ENCODE measurements around the gene PLCD3. TPM values are rescaled to one million over a fixed set of nuclear protein-coding genes. Genes with fewer than 3 reads are reported as not detected.

Gene PLCD3
- total and polyA plus RNA-seq, 2 of the 13 experiments (the other 11 are each of a cell fraction or from before 2014, with no cell fraction given) = 11.3 to 39.1 TPM

DNA sequence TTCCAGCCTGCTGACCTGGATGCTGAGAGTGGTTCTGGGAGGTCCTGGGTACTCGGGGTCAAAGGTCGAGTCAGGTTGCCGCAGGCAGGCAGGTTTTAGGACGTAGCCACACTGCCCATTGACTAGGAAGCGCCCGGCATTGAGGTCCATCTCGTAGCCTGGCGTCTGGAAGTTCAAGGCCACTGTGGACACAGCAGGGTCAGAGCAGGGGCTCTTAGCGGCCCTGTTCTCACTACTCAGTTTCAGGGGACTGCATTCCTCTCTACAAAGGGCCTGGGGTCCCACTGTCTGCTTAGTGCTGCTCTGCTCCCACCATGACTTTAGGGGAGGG is 18.9 kb downstream of the PLCD3 start (continued):
- TF ChIP-seq, protein P1, sequence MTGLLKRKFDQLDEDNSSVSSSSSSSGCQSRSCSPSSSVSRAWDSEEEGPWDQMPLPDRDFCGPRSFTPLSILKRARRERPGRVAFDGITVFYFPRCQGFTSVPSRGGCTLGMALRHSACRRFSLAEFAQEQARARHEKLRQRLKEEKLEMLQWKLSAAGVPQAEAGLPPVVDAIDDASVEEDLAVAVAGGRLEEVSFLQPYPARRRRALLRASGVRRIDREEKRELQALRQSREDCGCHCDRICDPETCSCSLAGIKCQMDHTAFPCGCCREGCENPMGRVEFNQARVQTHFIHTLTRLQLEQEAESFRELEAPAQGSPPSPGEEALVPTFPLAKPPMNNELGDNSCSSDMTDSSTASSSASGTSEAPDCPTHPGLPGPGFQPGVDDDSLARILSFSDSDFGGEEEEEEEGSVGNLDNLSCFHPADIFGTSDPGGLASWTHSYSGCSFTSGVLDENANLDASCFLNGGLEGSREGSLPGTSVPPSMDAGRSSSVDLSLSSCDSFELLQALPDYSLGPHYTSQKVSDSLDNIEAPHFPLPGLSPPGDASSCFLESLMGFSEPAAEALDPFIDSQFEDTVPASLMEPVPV (CRISPR knock-in tag; IDR thresholded peaks at IDR 0.05) = no peak
- TF ChIP-seq FOXK1 (CRISPR knock-in tag; IDR thresholded peaks at IDR 0.05; ENCODE audit: borderline replicate concordance, low read depth) = no peak
- no peak for TF ChIP-seq ZFP41 (CRISPR knock-in tag; IDR thresholded peaks at IDR 0.05; ENCODE audit: borderline replicate concordance)
- no peak for TF ChIP-seq GZF1 (CRISPR knock-in tag; IDR thresholded peaks at IDR 0.05)
- no peak for TF ChIP-seq ZSCAN21 (CRISPR knock-in tag; IDR thresholded peaks at IDR 0.05; ENCODE audit: borderline replicate concordance)
- TF ChIP-seq NFE2 (CRISPR knock-in tag; IDR thresholded peaks at IDR 0.05) = no peak
- TF ChIP-seq YEATS4 (CRISPR knock-in tag; IDR thresholded peaks at IDR 0.05; ENCODE audit: borderline replicate concordance) = no peak
- TF ChIP-seq GATA4 (IDR thresholded peaks at IDR 0.05; ENCODE audit: borderline replicate concordance, low read depth) = no peak
- TF ChIP-seq HDAC1 (CRISPR knock-in tag; IDR thresholded peaks at IDR 0.05) = peak; percentile 46; the same call in 1 of the 2 replicates
- TF ChIP-seq, protein P2, sequence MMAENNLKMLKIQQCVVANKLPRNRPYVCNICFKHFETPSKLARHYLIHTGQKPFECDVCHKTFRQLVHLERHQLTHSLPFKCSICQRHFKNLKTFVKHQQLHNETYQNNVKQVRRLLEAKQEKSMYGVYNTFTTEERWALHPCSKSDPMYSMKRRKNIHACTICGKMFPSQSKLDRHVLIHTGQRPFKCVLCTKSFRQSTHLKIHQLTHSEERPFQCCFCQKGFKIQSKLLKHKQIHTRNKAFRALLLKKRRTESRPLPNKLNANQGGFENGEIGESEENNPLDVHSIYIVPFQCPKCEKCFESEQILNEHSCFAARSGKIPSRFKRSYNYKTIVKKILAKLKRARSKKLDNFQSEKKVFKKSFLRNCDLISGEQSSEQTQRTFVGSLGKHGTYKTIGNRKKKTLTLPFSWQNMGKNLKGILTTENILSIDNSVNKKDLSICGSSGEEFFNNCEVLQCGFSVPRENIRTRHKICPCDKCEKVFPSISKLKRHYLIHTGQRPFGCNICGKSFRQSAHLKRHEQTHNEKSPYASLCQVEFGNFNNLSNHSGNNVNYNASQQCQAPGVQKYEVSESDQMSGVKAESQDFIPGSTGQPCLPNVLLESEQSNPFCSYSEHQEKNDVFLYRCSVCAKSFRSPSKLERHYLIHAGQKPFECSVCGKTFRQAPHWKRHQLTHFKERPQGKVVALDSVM (CRISPR knock-in tag; IDR thresholded peaks at IDR 0.05) = no peak
- no peak for TF ChIP-seq ONECUT2 (CRISPR knock-in tag; IDR thresholded peaks at IDR 0.05)
- no peak for TF ChIP-seq ZNF446 (CRISPR knock-in tag; IDR thresholded peaks at IDR 0.05)
- 0 out of 2 replicates have a peak, but pooled peaks have one; percentile 41 for TF ChIP-seq ZNF274 (CRISPR knock-in tag; IDR thresholded peaks at IDR 0.05)
- TF ChIP-seq, protein P3, sequence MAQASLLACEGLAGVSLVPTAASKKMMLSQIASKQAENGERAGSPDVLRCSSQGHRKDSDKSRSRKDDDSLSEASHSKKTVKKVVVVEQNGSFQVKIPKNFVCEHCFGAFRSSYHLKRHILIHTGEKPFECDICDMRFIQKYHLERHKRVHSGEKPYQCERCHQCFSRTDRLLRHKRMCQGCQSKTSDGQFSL (CRISPR knock-in tag; IDR thresholded peaks at IDR 0.05) = no peak
- TF ChIP-seq, protein P4, sequence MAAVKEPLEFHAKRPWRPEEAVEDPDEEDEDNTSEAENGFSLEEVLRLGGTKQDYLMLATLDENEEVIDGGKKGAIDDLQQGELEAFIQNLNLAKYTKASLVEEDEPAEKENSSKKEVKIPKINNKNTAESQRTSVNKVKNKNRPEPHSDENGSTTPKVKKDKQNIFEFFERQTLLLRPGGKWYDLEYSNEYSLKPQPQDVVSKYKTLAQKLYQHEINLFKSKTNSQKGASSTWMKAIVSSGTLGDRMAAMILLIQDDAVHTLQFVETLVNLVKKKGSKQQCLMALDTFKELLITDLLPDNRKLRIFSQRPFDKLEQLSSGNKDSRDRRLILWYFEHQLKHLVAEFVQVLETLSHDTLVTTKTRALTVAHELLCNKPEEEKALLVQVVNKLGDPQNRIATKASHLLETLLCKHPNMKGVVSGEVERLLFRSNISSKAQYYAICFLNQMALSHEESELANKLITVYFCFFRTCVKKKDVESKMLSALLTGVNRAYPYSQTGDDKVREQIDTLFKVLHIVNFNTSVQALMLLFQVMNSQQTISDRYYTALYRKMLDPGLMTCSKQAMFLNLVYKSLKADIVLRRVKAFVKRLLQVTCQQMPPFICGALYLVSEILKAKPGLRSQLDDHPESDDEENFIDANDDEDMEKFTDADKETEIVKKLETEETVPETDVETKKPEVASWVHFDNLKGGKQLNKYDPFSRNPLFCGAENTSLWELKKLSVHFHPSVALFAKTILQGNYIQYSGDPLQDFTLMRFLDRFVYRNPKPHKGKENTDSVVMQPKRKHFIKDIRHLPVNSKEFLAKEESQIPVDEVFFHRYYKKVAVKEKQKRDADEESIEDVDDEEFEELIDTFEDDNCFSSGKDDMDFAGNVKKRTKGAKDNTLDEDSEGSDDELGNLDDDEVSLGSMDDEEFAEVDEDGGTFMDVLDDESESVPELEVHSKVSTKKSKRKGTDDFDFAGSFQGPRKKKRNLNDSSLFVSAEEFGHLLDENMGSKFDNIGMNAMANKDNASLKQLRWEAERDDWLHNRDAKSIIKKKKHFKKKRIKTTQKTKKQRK (IDR thresholded peaks at IDR 0.05; ENCODE audit: low read length) = no peak
- TF ChIP-seq ZNF775 (CRISPR knock-in tag; IDR thresholded peaks at IDR 0.05; ENCODE audit: borderline replicate concordance) = no peak
- no peak for TF ChIP-seq ZNF205 (CRISPR knock-in tag; IDR thresholded peaks at IDR 0.05)
- TF ChIP-seq SP1 (IDR thresholded peaks at IDR 0.05) = no peak
- no peak for TF ChIP-seq SP1 (CRISPR knock-in tag; IDR thresholded peaks at IDR 0.05)
- peak; percentile 66; the same call in 1 of the 2 replicates for TF ChIP-seq HNF4G (IDR thresholded peaks at IDR 0.05; ENCODE audit: borderline replicate concordance, low read depth, low read length)
- TF ChIP-seq HNF4G (CRISPR knock-in tag; IDR thresholded peaks at IDR 0.05; ENCODE audit: borderline replicate concordance, low read depth) = no peak
- TF ChIP-seq HNRNPLL (IDR thresholded peaks at IDR 0.05; ENCODE audit: low read depth, low read length, poor library complexity, severe bottlenecking) = peak; percentile 8
- no peak for TF ChIP-seq SCMH1 (CRISPR knock-in tag; IDR thresholded peaks at IDR 0.05; ENCODE audit: borderline replicate concordance)
- no peak for TF ChIP-seq HOXA7 (CRISPR knock-in tag; IDR thresholded peaks at IDR 0.05)
- TF ChIP-seq ZNF24 (IDR thresholded peaks at IDR 0.05) = no peak
- no peak for TF ChIP-seq KMT2B (CRISPR knock-in tag; IDR thresholded peaks at IDR 0.05)
- TF ChIP-seq TOPORS (CRISPR knock-in tag; IDR thresholded peaks at IDR 0.05) = no peak
